NCI-H128 (cell line): ENCODE data around the gene SLF1.

Experiments
- DNase-seq: peaks from one replicate; lab custom pipeline; 2025; ENCODE audit not compliant: unreplicated experiment; lab: John Stamatoyannopoulos, UW

The SLF1 gene

GRCh38 chr5:94707359-94707758 lies 88.9 kb downstream of the SLF1 start:
- no peak for DNase-seq

- no peak for DNase-seq
Observed at GRCh38 chr5:94709277-94709676, 90.8 kb downstream of the SLF1 start.

GRCh38 chr5:94711785-94712184 lies 93.3 kb downstream of the SLF1 start:
- no peak for DNase-seq

- DNase-seq, result no peak
Observed at GRCh38 chr5:94715768-94716167, 97.3 kb downstream of the SLF1 start.

GRCh38 chr5:94725142-94725541 lies 106.7 kb downstream of the SLF1 start:
- no peak for DNase-seq

GRCh38 chr5:94731471-94731870 lies 113.0 kb downstream of the SLF1 start:
- DNase-seq, result no peak

- no peak for DNase-seq
Observed at GRCh38 chr5:94736498-94736897, 118.0 kb downstream of the SLF1 start.

- no peak for DNase-seq
Observed at GRCh38 chr5:94740286-94740685, 121.8 kb downstream of the SLF1 start.

GRCh38 chr5:94742852-94743251 lies 124.4 kb downstream of the SLF1 start:
- no peak for DNase-seq

GRCh38 chr5:94744906-94745305 lies 126.4 kb downstream of the SLF1 start:
- DNase-seq, result no peak

GRCh38 chr5:94745786-94746730 lies 127.6 kb downstream of the SLF1 start:
- no peak for DNase-seq

- DNase-seq, result no peak
Observed at GRCh38 chr5:94746731-94747124, 128.3 kb downstream of the SLF1 start.
